BJ (cell line): Measurements from ENCODE around the gene IER5L. TPM values are rescaled to one million over a fixed set of nuclear protein-coding genes. Genes with fewer than 3 reads are reported as not detected.

ENCODE experiments used
- CTCF ChIA-PET: fragments of 350-600 bp; formaldehyde crosslinking; extraction: SDS; loops from one replicate; lab custom pipeline; 2021; ENCODE audit warnings: antibody characterized with exemption, inconsistent platforms; lab: Yijun Ruan, JAX
- POLR2A ChIA-PET: fragments of 300-600 bp; sonication (Branson Sonifier 250); formaldehyde crosslinking; extraction: SDS; loops from one replicate; lab custom pipeline; 2021; ENCODE audit warnings: antibody characterized with exemption; lab: Charles Lee
- DNase-seq: peaks from one replicate; pipeline ENCODE4 v3.0.0-alpha.2; 2011; ENCODE audit warnings: low read depth
- H3K27me3 ChIP-seq: 2 replicates; pipeline ENCODE4 v1.6.0; 2011; ENCODE audit warnings: low read length; ENCODE audit not compliant: control insufficient read depth, insufficient read depth
- H3K36me3 ChIP-seq: 2 replicates; pipeline ENCODE4 v1.5.1; 2011; ENCODE audit warnings: low read length; ENCODE audit not compliant: control insufficient read depth, insufficient read depth
- H3K4me3 ChIP-seq: 2 replicates; pipeline ENCODE4 v1.5.1; 2011; ENCODE audit warnings: low read depth, mild to moderate bottlenecking, control low read depth, low read length
- CTCF ChIP-seq: IDR thresholded peaks from 2 replicates; pipeline ENCODE4 v1.5.1; 2011; ENCODE audit warnings: low read depth, mild to moderate bottlenecking, control low read depth, inconsistent platforms, low read length, moderate library complexity; ENCODE audit not compliant: insufficient read depth
- polyA minus RNA-seq: library from RNA; depleted of rRNA, polyadenylated mRNA; stranded (reverse); fragments of >200 nt; gene quantifications from 2 replicates; pipeline ENCODE4 v1.2.3, GENCODE V29; 2011; rRNA and poly(A)+ RNA removed
- polyA plus RNA-seq: library from polyadenylated mRNA; depleted of rRNA; stranded (reverse); fragments of >200 nt; gene quantifications from 2 replicates; pipeline ENCODE4 v1.2.3, GENCODE V29; 2011; rRNA removed

IER5L gene
- polyA plus RNA-seq (7.3 and 8.7 TPM in 2 replicates), polyA minus RNA-seq (8.4 and 12.2 TPM in 2 replicates)

- no peaks in the 10 kb centered on the region for H3K27me3 ChIP-seq
- POLR2A ChIA-PET: interaction anchor here (0.5 to 1.3 kb wide), 10 partner anchors 78 to 382 kb away, joined by 3 to 11 read pairs (median 4); no protein-coding TSS in a partner anchor
- DNase-seq: no peak
- H3K4me3 ChIP-seq: peak within 1 kb of the TSS; percentile 95
- no peak for TF ChIP-seq CTCF
- H3K36me3 ChIP-seq: peaks cover 4% of the 10 kb centered on the region; the same call in 1 of the 2 replicates
- CTCF ChIA-PET: interaction anchor here (0.6 to 16.1 kb wide), 8 partner anchors 9 to 433 kb away, joined by 3 to 335 read pairs (median 3); no protein-coding TSS in a partner anchor
Observed at GRCh38 chr9:129177791-129178567, at the start of gene IER5L. Gene IER5L (minus strand): TSS chr9:129178261. CDS start chr9:129178052, 209 bp downstream.

- Histone ChIP-seq H3K36me3 (no peaks in the 10 kb centered on the region), H3K27me3 (no peaks in the 10 kb centered on the region), H3K4me3 (no peak overlapping the region)
- ChIA-PET CTCF (no interaction called here), POLR2A (no interaction called here)
- TF ChIP-seq CTCF: no peak
- no peak for DNase-seq
Observed at GRCh38 chr9:129227843-129228189, 49.8 kb upstream of the IER5L start.

- peak; percentile 47 for DNase-seq
- H3K4me3 ChIP-seq: no peak overlapping the region
- no peaks in the 10 kb centered on the region for H3K36me3 ChIP-seq
- no peak for TF ChIP-seq CTCF
- H3K27me3 ChIP-seq: no peaks in the 10 kb centered on the region
- ChIA-PET CTCF (no interaction called here), POLR2A (no interaction called here)
Observed at GRCh38 chr9:129225815-129226214, 47.8 kb upstream of the IER5L start.

- Histone ChIP-seq H3K36me3 (no peaks in the 10 kb centered on the region), H3K27me3 (no peaks in the 10 kb centered on the region), H3K4me3 (no peak overlapping the region)
- ChIA-PET POLR2A (no interaction called here), CTCF (no interaction called here)
- no peak for DNase-seq
- no peak for TF ChIP-seq CTCF
Observed at GRCh38 chr9:129225490-129225778, 47.4 kb upstream of the IER5L start.

- ChIA-PET POLR2A (no interaction called here), CTCF (no interaction called here)
- Histone ChIP-seq H3K4me3 (no peak overlapping the region), H3K27me3 (no peaks in the 10 kb centered on the region), H3K36me3 (no peaks in the 10 kb centered on the region)
- TF ChIP-seq CTCF: no peak
- no peak for DNase-seq
Observed at GRCh38 chr9:129224618-129225489, 46.8 kb upstream of the IER5L start.
